Measurements from ENCODE around the gene COPS3. TPM values are rescaled to one million over a fixed set of nuclear protein-coding genes. Genes with fewer than 3 reads are reported as not detected.

COPS3 gene
- total and polyA plus RNA-seq, 9 of the 15 experiments (the other 6 are each of a cell fraction or from before 2014, with no cell fraction given), result 92.4 to 295 (median 167) TPM

GRCh38 chr17:17304521-17304985 is 23.5 kb upstream of the COPS3 start (continued):
- TF ChIP-seq JUN (IDR thresholded peaks at IDR 0.05; ENCODE audit: borderline replicate concordance, low read depth, low read length) (0 out of 2 replicates have a peak, but pooled peaks have one; percentile 8), JUN (CRISPR knock-in tag; IDR thresholded peaks at IDR 0.05; ENCODE audit: borderline replicate concordance) (no peak), ARID1B (IDR thresholded peaks at IDR 0.05) (peak; percentile 95), ZKSCAN3 (CRISPR knock-in tag; IDR thresholded peaks at IDR 0.05) (no peak), RAD51 (IDR thresholded peaks at IDR 0.05; ENCODE audit: borderline replicate concordance, low read depth) (peak; percentile 72; the same call in 1 of the 2 replicates), BRD4 (IDR thresholded peaks at IDR 0.05) (no peak), ZNF311 (CRISPR knock-in tag; IDR thresholded peaks at IDR 0.05) (no peak), NCOA6 (IDR thresholded peaks at IDR 0.05) (no peak), MLLT1 (IDR thresholded peaks at IDR 0.05) (peak in 1 of 2 experiments; percentile 48; a peak in 1 of 4 replicates), ZBED1 (IDR thresholded peaks at IDR 0.05) (no peak), RNF219 (CRISPR knock-in tag; IDR thresholded peaks at IDR 0.05) (no peak), ELF4 (CRISPR knock-in tag; IDR thresholded peaks at IDR 0.05) (no peak), ARID4B (CRISPR knock-in tag; IDR thresholded peaks at IDR 0.05) (no peak), EP400 (IDR thresholded peaks at IDR 0.05) (peak; percentile 12; the same call in 1 of the 2 replicates), WHSC1 (IDR thresholded peaks at IDR 0.05; ENCODE audit: low read length) (no peak), ZNF830 (CRISPR knock-in tag; IDR thresholded peaks at IDR 0.05) (no peak), NCOA1 (IDR thresholded peaks at IDR 0.05; ENCODE audit: low read depth) (peak; percentile 50; the same call in 1 of the 2 replicates), ZBTB7A (IDR thresholded peaks at IDR 0.05; ENCODE audit: borderline replicate concordance, control insufficient read depth, low read depth, low read length) (no peak), TRIM28 (IDR thresholded peaks at IDR 0.05) (no peak), ATF2 (CRISPR knock-in tag; IDR thresholded peaks at IDR 0.05) (no peak), CREB1 (IDR thresholded peaks at IDR 0.05) (0 out of 2 replicates have a peak, but pooled peaks have one; percentile 21), CREB1 (CRISPR knock-in tag; IDR thresholded peaks at IDR 0.05) (no peak), FOXA1 (IDR thresholded peaks at IDR 0.05; ENCODE audit: borderline replicate concordance) (no peak)

All from K562 (cell line).